SW480 (cell line): ENCODE measurements around the gene MBNL2.

Experiments used
- DNase-seq: peaks from one replicate; pipeline ENCODE4 v3.0.0-alpha.2; 2016; ENCODE audit warnings: low spot score

The MBNL2 gene

GRCh38 chr13:97273341-97273831, 51.3 kb downstream of the MBNL2 start:
- DNase-seq = no peak

DNA sequence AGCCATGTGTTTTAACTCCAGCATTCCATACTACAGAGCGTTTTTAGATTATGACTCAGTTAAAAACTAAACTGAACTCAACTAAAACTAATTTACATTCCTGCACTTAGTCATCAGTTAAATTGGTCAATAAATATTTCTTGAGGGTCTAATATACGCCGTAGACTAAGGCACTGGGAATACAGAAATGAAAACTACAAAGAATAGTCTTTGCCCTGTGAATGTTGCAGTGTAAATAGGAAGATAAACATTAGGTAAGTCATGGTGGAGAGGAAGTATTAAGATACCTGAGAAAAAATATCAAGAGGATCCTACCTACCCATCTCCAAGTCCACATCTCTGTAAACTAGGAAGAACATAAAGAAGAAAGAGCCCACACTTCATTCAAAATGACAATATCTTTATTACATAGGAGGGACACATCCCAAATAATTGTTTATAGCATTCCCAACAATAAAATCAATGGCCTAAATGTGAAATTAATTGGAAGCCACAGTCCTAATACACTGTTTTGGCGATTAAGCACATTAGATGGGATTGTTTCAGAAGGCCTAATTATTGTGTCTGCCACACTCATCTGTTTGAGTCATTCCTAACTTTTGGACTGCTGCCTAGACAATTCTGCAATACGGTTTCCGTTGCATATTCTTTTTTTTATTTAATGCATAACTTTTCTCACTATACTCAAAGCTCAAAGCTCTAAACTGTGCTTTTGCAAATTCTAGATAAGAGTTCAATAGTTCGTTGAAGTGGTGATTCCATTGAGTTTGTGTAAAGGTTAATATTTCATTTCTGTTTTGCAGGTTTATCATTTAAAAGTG, 52.9 kb downstream of the MBNL2 start:
- DNase-seq = peak; percentile 26

DNA sequence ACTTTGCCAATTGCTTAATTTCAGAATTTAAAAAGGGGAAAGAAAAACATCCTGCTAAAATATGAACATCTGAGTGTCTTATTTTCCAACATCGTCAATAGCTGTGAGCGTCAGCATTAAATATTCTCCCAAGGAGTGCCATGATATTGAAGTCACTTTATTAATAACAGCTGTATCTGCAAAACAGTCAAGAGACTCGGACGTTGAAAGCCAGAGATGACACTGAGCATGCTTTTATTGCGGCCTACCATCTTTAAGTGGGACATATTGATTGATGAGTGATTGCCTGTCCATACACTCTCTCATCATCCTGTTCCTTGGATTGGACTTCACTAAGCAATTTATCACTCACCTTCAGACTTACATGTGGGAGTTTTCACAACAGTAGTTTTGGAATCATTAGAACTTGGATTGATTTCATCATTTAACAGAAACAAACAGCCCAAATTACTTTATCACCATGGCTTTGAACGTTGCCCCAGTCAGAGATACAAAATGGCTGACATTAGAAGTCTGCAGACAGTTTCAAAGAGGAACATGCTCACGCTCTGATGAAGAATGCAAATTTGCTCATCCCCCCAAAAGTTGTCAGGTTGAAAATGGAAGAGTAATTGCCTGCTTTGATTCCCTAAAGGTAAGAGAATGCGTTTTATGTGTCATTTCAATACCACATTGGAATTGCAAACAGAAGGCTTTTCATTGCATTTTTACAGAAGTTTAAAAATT, 53.8 kb downstream of the MBNL2 start:
- no peak for DNase-seq

- DNase-seq = no peak
These were observed 54.7 kb downstream of the MBNL2 start for GRCh38 chr13:97276862-97277269.

GRCh38 chr13:97278435-97279411, 56.6 kb downstream of the MBNL2 start:
- no peak for DNase-seq

DNA sequence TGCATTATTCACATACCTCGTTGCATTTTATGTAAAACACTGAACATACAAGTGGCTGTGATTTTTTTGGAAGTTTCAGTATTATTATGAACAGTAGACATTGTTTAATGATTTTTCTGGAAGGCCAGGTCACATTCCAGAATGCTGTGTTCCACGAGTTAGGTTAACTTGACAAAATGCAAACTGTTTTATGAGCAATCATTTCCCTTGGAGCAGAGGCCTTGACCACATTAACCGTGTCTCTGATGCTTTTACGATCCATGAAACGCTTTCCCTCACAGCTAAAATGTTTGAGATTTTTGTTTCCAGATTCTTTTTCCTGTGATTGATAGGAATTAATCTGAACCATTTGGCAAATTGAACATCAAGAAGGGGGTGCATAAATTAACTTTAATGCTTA, 57.8 kb downstream of the MBNL2 start:
- DNase-seq = no peak

DNA sequence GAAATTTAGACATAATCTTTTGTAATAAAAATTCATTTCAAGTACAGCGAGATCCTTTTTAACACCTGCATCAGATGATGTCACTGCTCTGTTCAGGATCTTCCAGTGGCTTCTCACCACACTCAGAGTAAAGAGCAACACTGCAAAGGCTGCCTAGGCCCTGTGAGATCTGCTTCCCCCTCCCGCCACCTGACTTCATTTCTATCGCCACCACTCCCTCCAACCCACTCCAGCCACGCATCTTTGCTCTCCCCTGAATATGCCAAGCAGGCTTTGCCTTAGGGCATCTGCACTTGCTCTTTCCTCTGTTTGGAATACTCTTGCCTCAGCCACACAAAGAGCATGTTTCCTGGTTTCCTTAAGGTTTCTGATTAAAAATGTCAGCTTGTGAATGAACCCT, 58.3 kb downstream of the MBNL2 start:
- no peak for DNase-seq

DNA sequence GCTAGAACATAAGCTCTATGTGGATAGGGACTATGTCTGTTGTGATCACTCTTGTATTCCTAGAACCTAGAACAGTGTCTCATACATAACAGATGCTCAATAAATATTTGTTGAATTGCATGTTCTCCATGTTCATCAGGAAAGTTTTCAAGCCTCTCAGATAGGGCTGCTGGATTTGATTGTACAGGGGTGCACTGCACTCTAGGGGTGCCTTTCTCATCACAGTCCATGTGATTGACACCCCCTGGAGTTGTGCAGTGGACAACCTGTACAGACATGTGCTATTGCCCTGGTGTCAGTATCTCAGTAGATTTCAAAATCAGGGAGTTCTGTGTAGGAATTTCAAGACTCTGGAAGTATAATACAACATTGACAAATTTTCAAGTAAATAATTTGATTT, 58.9 kb downstream of the MBNL2 start:
- no peak for DNase-seq

- DNase-seq = no peak
These were observed 60.6 kb downstream of the MBNL2 start for GRCh38 chr13:97282705-97283104.

GRCh38 chr13:97283888-97284287, 61.8 kb downstream of the MBNL2 start:
- DNase-seq = no peak

GRCh38 chr13:97284558-97284957, 62.4 kb downstream of the MBNL2 start:
- DNase-seq = no peak

DNA sequence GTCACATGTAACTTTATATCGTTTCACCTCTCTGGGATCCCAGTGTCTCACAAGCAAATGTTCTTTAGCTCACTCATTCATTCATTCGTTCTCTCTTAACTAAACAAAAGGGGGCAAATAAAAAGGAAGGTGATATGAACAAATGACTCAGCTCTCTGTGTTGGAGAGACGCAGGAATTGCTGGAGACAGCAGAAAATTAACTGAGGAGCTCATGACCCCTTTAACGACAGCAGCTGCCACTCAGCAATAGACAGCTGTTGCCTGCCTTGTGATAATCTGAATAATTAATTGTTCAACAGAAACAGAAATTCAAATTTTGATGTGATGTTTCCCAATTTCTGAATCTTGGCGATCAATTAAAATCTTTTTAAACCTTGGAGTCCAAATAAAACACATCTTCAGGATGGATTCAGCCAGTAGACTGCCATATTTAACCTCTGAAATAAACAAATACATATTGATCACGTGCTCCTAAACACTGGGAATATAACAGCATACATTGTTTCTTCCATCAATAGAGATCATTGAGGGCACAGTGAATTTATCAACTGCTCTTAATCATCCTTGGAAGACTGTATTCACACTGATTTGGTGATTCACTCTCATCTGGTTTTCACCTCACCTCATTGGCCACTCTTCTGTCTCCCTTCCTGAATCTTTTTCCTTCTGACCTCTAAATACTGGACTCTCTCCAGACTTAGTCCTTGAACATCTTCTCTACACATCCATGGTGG, 63.3 kb downstream of the MBNL2 start:
- DNase-seq = no peak

DNA sequence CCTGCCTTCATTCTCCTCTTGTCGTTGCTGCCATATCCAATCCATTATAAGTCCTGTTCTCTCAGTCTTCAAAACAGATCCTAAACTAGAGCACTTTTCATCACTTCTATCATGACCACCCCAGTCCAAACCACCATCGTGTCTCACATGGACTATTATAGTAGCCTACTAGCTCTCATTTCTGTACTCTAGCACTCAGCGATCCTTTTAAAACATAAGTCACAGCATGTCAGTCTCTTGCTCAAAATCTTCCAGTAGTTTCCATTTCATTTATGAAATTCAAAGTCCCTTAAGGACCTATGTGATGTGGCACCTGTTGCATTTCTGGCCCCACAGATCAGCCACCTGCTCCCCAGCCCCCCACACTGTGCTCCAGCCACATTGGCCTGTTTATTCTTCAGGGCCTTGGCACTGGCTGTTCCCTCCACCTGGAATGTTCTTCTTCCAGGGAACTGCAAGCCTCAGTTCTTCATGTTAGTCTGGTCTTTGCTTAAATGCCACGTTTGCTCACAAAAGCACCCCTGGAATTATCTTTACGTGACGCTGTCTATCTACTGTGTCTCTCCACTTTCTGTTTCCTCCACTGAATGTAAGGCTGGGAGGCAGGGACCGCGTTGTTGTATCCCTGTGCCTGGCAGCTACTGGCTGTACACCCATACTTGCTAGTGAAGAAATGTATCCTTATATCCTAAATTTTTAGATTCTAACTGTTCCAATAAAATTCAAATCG, 64.3 kb downstream of the MBNL2 start:
- no peak for DNase-seq

- no peak for DNase-seq
These were observed 64.9 kb downstream of the MBNL2 start for GRCh38 chr13:97287047-97287383.

DNA sequence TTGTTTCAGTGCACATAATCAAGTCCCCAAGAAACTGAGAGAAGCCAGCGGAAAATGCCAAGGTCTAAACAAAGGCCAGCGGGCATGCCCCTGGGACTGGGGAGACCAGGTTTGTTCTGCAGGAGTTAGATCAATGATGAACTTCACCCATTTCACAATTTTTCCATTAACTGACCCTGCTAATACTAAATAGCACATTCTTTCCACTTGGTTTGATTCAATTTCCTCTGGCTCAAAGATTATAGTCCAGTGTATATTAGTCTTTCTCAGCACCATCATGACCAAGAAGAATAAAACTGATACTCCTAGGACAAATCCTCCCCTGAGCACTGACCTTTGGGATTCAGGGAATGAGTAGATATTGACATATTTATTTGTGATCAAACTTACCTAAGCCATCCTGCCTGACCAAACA, 66.4 kb downstream of the MBNL2 start:
- no peak for DNase-seq

DNA sequence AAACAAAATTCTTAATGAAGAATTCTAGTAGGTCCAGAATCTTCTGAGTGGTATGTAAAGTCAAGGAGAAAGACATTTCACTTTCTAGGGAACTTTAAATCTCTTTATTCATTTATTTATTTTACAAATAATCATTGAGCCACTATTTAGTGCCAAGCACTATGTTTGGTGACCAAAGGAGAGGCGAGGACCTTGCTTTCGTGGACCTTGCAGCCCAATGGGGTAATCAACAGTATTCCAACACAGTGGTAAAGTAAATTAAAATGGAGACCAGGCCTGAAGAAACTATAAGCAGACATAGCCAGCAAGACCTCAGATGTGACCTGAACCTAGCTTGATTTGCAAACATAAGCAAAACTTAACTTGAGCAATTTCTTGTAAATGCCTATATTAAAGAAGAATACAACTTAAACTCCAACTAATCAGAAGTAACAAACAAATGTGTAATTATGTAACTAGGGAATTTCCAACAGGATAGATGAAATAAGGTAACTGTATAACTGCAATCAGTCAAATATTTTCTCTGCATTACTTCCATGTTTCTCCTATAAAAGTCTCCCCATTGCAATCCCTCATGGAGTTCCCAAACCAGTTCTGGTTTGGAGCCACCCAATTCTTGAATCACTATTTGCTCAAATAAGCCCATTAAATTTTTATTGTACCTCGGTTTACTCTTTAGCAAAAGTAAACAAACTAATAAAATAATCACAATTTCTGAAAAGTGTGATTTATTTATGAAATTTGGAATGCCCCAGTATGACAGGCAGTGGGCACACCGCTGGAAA, 67.6 kb downstream of the MBNL2 start:
- no peak for DNase-seq

GRCh38 chr13:97295283-97296182, 73.4 kb downstream of the MBNL2 start:
- no peak for DNase-seq

DNA sequence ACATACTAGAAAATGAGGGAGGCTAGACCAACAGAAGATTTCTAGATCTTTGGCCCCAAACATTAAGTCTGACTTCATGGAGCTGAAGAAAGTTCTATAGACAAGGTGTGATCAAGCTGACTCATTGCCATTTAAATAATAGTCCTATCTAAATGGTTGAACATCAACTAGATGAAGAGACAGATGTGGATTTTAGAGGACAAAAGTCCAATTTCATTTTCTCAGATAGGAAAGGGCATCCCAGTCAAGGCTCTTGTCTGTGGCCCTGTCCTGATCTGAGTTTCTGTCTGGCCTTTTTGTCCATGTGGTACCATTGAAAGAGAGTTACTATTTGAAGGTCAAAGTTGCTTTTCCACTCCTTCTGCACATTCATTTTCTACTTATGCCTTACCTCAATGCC, 74.6 kb downstream of the MBNL2 start:
- DNase-seq = no peak

DNA sequence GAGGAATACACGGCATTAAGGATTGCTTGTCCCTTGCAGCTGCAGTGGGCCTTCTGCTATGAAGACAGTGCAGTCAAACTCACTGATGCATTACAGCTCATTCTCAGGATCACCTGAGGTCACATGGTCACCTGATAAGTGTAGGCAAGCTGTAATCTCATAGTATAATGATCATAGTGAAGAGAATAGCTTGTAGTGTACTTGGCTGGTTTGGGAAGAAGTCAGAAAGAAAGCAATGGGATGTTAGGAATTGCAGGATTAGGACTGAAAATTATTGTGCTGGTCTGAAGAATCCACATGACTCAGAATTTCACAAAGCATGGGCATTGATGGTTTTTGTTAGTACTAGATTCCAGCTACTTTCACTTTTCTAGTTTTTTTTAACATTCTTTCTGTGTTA, 76.7 kb downstream of the MBNL2 start:
- no peak for DNase-seq
